ENCODE data around the gene TRH.

- TF ChIP-seq EZH2 (IDR thresholded peaks at IDR 0.05; ENCODE audit: insufficient read depth, poor library complexity, severe bottlenecking) (no peak), EZH2phosphoT487 (IDR thresholded peaks at IDR 0.05; ENCODE audit: insufficient read depth, low read depth) (no peak)
Measured at GRCh38 chr3:129974564-129974832, at the start of gene TRH.

Measured in GM23248 (cell line).